Measurements from ENCODE around the gene TREH.

GRCh38 chr11:118666371-118666770 lies 13.1 kb downstream of the TREH start:
- TF ChIP-seq EP300 (conservative IDR thresholded peaks at IDR 0.05; ENCODE audit: poor library complexity, severe bottlenecking) (no peak), EZH2 (IDR thresholded peaks at IDR 0.05; ENCODE audit: borderline replicate concordance, insufficient read depth, low read length, poor library complexity, severe bottlenecking) (no peak), SMC3 (conservative IDR thresholded peaks at IDR 0.05; ENCODE audit: poor library complexity) (no peak)
- TF ChIP-seq, protein P1, sequence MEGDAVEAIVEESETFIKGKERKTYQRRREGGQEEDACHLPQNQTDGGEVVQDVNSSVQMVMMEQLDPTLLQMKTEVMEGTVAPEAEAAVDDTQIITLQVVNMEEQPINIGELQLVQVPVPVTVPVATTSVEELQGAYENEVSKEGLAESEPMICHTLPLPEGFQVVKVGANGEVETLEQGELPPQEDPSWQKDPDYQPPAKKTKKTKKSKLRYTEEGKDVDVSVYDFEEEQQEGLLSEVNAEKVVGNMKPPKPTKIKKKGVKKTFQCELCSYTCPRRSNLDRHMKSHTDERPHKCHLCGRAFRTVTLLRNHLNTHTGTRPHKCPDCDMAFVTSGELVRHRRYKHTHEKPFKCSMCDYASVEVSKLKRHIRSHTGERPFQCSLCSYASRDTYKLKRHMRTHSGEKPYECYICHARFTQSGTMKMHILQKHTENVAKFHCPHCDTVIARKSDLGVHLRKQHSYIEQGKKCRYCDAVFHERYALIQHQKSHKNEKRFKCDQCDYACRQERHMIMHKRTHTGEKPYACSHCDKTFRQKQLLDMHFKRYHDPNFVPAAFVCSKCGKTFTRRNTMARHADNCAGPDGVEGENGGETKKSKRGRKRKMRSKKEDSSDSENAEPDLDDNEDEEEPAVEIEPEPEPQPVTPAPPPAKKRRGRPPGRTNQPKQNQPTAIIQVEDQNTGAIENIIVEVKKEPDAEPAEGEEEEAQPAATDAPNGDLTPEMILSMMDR (IDR thresholded peaks at IDR 0.05; ENCODE audit: poor library complexity, severe bottlenecking), result no peak
